Stimulated activated CD8-positive, alpha-beta memory T cell treated with anti-CD3 and anti-CD28 coated beads, Interleukin-7, amount 100 ng/mL, for 1 hour (primary cell): Measurements from ENCODE around the gene ERBB4.
"Not testable (repeated sequence)": the region's sequence is repeated elsewhere in the genome, so short reads cannot be mapped to it uniquely, and the experiment has no call there.

Source experiments
- DNase-seq, 2 donors: peaks; one replicate each; pipeline ENCODE4 v3.0.0-alpha.2; 2020; ENCODE audit warnings: low read depth in 2 of 2

Gene ERBB4

DNA sequence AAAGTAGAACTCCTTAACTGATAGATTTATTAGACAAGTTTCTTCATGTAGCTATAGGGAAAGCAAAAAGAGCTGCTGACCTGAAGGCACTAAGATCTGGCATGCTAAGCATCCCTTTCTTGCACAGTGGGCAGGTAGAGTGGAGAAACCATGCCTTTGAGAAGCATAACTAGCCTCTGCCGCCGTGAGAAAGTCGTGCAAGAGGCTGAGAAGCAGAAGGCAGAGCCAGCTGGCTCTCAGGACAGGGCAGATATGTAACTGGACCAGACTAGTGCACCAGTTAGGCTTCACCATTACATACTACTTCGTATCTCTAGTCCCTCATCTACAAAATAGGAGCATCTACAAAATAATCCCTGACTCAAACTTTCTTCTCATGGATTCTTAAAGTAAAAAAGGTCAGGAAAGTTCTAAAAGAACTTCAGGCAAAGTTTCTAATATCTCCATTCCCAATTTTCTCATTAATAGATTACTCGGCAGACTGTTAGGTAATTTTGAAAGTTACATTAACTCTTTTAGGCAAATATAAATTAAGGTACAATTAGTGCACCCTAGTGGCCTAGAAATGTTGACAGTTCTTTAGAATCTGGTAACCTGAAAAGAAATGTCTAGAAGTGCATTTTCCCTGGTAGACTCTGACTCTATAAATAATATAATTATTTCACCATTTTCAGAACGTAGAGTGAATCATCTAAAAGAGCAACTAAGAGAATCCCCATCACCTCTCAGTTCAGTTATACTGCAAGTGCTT lies 10.3 kb downstream of the ERBB4 start:
- no peak for DNase-seq

DNA sequence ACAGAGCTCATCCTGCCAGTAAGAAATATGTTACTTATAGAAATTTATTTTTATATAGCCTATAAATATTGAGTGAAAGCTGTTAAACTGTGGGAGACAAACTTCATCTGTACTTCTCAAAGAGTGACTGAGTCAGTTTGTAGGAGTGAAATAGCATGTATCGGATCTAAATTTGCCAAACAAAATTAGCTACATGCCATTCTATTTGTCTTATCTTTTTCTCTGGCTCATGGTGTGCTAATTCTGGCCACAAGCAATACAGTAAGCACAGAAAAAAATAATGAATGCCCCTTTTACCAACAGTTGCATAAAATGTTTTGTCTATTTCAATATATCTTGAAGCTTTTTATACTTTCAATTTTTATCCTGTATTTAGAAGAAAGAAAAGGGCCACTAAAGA lies 12.5 kb downstream of the ERBB4 start:
- no peak for DNase-seq

DNA sequence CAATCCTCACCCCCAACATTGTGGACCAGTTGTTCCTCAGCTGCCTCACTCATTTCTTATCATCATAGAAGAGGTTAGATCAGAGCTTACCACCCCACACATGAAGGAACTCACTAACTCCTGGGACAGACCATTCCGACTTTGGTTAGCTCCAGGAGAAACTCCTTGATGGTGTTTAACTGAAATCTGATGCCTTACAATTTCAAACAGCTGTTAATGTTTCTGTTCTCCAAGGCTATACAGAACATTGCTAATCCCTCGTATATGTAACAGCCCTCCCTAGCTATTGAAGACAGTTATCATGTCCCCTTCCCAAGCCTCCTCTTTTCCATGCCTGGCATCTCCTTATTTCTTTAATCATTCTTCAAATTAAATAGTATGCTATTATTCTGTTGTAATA lies 14.8 kb downstream of the ERBB4 start:
- no peak for DNase-seq

DNA sequence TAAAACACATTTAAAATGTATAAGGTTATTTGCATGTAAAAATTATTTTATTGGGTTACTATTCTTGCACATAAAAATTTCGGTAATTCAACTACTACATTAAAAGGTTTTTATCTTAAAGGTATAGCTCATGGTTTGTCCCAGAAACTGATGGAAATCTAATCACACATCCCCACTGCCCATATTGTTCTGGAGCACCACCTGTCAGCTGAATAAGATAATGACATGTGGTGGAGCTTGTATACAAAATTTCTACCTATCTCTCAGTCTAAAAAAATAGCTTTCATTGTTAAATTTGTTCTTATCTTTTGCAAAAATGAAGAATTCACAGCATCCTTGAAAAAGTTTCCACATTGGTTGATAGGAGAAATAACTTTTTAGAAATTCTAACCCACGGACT lies 18.3 kb downstream of the ERBB4 start:
- DNase-seq, result no peak

DNA sequence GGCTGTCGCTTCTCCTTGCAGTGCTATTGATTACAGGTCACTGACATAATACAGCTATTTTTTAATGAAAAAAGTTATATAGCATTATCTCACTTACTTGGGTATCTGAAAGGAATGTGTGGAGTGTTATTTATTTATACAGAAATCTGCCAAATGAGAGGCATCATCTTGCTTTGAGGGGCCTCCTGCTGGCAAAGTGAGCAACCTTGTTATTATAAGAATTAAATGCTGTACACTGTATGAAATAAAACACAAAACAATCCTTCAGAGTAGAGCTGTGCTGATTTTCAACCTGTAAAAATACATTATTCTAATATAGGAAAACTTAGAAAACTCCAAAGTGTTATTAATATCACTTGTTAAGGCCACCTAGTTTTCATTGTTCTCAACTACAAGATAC lies 20.9 kb downstream of the ERBB4 start:
- DNase-seq, result no peak

DNA sequence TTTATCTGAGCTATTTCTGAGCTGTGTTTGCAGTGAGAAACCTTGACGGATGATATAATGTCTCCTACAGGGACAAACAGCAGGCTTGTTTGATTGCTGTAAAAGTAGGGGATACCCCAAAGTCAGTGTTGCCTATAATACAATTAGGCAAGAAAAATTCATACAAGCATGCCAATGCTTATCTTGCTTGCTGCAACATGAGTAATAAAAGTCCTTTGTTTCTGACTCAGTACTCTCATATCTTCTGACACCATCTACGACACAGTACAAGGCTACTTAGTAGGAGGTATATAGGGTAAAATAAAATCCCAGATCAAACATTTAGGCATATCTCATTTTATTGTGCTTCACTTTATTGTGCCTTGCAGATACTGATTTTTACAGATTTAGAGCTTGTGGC lies 33.0 kb downstream of the ERBB4 start:
- no peak for DNase-seq

DNA sequence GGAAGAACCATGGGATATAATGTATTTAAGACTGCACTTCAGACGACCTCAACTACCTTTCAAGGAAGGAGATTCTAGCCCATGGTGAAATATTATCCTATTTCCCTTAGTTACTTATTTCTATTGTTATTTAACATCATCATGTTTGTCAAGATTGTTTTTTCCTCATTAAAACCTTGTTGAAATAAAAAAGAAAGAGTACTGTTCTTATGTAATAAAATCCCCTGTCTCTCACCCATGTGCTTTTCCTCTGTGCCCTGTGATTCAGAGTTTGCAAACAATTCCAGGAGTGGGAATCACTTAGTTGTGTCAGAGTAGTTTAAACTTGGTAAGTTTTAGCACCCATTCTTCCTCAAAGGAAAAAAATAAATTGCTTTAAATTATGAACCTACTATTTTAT lies 43.6 kb downstream of the ERBB4 start:
- DNase-seq, result no peak

DNA sequence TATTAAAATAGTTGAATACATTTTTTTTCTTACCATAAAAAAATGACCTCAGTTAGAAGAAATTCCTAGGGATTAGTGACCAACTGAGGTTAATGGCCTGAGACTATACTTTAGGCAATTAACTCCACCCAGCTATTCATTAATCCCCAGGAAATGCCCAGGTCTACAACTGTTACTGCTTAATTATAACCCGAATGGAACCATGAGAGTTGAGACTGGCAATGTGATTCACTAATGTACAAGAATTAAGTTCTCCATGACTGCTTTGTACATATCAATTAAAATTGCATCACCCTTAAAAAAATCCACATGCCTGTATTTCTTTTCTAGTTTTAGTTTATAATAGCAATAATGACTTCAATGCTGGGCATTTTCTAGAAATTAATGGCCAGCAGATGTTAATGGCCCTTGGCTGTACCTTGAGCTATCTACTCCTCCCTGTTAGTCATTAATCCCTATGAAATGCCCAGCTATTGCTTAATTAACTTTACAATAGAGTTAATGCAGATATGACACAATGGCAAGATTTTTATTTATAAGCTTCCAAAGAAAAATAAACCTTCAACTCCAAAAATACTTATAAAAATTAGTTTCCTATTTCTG lies 44.1 kb downstream of the ERBB4 start:
- DNase-seq, result no peak

DNA sequence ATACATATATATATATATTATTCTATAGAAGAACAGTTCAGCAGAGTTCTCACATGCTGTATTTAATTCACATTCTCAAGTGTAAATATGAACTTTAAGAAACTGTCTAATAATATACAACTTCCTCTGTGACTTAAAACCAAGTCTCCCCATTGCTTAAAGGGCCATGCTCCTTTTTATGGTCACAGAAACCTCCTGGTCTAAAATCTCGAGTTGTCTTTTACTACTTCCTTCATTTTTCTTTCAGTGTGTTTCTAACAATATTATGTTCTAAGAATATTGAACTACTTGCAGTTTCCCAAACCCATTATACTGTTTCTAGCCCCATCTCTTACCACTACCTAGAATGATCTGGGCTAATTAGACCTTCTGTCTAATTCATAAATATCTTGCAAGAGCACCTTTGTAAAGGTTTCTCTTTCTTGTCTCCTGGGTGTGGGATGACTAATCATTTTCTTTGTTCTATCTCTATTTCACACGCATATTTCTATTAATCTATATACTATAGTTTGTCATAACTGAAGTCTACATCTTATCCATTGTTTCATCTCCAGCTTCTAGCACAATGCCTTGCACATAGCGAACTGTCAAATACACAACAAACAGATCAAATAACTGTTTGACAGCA lies 48.8 kb downstream of the ERBB4 start:
- DNase-seq, result no peak

DNA sequence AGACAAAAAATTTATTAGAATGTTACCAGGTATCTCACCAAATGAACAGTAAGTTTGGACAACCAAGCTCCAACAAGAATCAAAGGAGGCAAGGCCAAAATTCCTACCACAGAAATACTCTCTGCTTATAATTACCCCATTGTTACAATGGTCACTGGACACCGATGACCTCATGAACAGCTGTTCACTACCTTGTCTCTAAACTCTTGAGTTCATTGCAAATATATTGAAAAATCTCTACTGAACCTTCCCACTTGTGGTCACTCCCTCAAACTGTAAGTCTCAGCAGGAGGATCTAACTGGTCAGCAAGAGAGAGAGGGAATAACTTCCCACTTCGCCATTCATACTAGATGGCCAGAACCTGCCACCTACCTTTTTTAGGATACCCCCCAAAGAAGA lies 50.0 kb downstream of the ERBB4 start:
- no peak for DNase-seq

DNA sequence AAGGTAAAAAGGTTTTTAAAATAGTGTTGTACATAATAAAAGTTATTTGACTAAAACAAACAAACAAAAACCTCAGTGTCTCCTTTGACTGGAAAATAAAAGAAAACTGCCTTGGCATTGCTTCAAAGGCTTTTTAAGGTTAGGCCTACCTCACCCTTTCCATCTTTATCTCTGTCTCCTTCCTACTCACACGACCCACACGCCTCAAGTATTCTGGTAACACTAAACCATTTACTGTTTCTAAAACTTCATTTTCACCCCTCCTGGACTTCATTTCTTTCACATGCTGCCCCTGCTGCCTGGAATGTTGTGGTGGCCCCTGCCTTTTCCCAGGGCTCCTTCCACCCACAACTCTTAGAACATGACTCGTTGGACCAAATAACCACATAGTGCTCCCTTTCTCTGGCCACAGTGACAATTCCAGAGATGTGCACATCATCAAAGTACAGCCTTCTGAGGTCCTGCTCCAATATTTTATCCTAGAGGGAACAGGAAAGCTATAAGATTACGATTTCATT lies 54.0 kb downstream of the ERBB4 start:
- no peak for DNase-seq

DNA sequence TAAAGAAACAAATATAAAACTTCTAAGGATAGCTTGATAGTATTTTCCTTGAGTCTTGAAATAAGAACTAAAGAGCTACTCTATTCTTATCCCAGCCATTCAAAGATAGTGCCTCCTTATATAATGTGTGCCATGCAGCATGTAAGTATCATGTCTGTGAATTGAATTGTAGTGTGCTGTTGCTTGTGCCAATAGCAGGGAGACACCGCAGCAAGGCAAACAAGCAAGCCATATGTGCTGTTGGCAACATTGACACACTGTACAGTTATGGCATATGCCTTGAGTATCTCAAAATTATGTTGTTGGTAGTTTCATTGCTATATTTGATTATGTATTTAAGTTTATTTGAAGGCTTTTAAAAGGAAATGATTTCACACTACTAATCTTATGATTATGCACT lies 58.2 kb downstream of the ERBB4 start:
- no peak for DNase-seq

DNA sequence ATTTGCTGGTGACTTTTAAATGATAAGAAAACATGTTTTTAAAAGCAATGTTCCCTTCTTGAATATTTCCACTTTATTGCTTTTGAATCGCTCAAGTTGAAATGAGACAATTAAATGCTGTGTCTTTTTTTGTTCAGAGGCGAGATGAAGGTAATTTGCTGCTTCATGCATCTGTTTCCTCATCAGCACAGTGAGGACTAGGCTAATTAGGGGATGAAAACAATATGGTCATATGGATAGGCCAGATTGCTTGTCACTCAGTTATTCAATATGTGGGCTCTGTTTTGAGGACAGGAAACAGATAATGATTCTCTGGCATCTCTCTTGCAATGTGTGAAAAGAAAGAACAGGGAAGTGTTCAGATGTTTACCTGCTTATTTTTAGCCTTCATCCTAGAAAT lies 61.0 kb downstream of the ERBB4 start:
- DNase-seq, result no peak

DNA sequence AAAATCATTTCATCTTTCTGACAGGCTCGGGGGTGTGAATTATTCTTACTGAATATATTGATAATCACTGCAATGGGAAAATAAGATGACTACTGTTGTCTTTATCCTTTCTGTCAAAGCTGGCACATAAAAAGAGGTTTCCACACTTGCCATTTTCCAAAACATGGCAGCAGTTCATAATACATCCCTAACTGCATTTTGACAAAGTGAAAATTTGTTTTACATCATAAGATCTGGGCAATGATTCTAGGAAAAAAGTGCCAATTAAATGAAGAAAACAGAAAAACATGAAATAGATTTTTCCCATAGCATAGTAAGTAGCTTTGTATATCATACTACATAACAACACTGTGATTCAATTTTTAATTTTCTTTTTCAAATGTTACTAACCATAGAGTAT lies 65.4 kb downstream of the ERBB4 start:
- no peak for DNase-seq

DNA sequence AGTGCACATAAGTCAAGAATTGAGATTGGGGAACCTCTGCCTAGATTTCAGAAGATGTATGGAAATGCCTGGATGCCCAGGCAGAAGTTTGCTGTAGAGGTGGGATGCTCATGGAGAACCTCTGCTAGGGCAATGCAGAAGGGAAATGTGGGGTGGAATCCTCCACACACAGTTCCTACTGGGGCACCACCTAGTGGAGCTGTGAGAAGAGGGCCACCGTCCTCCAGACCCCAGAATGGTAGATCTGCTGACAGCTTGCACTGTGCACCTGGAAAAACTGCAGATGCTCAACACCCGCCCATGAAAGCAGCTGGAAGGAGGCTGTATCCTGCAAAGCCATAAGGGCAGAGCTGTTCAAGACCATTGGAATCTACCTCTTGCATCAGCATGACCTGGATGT lies 71.1 kb downstream of the ERBB4 start:
- not testable (repeated sequence) for DNase-seq

DNA sequence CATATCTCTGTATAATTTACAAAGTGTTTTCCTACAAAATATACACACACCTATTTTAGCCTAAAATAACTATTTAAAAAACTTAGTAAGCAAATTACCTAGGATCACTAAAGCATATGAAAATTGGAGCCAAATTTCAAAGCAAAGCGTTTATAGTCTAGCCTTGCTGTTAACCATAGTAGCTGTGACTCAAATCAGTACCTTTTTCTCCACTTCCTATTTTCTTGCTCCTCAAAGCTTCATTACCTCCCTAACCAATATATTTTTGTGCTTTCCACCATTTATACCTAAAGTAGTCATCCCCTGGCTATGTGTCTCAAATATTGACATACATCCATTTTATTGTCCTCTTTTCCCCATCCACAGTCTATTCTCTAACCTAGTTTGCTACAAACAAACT lies 73.1 kb downstream of the ERBB4 start:
- no peak for DNase-seq

DNA sequence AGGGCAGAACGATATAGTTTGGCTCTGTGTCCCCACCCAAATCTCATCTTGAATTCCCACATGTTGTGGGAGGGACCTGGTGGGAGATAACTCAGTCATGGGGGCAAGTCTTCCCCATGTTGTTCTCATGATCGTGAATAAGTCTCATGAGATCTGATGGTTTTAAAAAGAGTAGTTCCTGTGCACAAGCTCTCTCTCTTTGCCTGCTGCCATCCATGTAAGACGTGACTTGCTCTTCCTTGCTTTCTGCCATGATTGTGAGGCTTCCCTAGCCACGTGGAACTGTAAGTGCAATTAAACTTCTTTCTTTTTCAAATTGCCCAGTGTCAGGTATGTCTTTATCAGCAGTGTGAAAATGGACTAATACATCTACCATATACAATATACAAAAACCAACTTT lies 76.9 kb downstream of the ERBB4 start:
- DNase-seq, result not testable (repeated sequence)

DNA sequence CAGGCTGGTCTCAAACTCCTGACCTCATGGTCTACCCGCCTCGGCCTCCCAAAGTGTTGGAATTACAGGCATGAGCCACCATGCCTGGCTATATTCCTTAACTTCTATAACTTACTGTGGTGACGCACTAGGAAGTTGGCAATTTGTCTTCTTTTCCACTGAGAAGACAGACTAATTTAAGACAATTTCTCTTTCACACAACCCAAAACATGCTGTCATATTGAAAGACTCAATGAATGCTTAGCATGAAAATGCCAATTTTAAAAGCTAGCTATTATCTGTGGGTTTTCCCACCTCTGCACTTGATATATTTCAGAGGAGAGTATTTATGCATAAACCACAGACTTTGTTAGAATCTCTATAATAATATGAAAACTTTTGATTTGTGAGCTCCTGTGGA lies 84.5 kb downstream of the ERBB4 start:
- DNase-seq, result no peak

DNA sequence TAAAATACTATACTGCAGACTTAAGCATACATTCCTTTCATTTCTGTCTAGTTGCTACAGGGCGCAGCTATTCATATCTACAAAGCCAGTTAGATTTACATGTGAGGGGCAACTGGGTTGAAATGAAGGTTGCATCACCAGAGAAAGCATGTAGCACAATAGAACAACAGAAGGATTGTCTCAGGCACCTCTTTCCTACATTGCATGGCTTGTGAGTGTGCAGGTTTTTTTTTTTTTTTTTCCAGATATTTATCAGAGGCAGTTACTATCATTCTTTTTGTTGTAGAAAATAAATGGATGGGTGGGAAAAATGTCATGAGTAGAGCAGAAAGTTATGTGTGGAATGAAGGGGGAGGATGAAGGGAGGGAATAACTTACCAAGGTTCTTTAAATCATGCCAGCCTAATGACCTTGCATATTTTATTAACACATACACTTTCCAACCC lies 86.8 kb downstream of the ERBB4 start:
- DNase-seq, result no peak

DNA sequence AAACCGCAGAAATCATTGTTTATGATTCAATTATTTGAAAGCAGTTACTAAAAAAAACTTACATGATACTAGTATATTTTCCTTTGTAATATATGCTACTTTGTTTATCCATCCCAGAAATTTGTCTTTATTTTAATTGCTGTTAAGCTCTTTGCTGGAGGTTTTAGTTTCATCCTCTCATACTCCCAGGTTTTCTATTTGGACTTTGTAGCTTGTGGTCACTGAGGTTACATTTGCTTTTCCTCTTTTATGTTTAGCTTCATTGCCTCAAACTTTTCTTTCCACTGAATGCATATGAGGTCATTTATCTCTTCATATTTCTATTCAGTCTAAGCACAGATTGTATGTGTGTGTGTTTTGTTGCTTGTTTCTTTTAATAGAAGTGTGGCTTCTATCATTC lies 89.9 kb downstream of the ERBB4 start:
- DNase-seq, result no peak

DNA sequence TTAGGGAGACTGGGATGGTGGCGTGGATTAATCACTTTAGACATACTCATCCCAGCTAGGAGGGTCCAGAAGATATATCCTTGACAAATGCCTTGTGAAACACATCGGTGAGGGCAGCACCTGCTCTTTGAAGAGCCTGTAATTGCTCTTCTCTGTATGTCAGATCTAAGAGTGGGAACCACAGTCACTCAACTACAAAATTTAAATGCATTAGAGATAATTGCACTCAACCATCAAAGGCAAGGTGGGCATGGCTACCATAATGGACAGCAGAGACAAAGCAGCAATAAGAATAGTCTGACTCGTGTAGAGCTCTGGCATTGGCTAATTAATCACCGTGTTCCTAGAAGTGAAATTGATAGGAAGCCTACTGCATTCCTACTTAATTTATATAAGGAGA lies 96.8 kb downstream of the ERBB4 start:
- DNase-seq, result no peak

DNA sequence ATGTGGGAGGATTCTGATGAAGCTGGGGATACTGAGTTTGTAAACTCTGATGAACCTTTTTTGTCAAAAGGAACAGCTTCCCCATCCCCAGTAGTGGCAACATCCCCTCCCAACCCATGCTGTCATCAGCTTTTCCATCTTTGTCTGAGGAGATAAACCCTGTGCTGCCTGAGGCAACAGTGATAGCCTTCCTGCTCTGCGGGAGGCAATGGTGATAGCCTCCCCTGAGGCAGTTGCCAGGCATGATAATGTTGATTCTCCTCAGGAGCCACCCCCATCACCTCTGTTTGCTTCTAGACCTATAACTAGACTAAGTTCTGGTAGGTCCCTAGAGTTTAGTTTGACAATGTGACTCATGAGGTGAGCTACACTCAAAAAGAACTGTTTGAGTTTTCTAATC lies 97.5 kb downstream of the ERBB4 start:
- DNase-seq, result no peak
